ENCODE results near the gene GLT1D1.

Gene GLT1D1

GRCh38 chr12:128906485-128907137 lies 53.3 kb downstream of the GLT1D1 start:
- TF ChIP-seq GATA1 (IDR thresholded peaks at IDR 0.05; ENCODE audit: low read depth, low read length) (no peak), POLR2A (IDR thresholded peaks at IDR 0.05; ENCODE audit: low read length) (no peak)
- no peak for DNase-seq

- TF ChIP-seq GATA1 (IDR thresholded peaks at IDR 0.05; ENCODE audit: low read depth, low read length) (no peak), POLR2A (IDR thresholded peaks at IDR 0.05; ENCODE audit: low read length) (no peak)
- no peak for DNase-seq
These were observed 55.0 kb downstream of the GLT1D1 start for GRCh38 chr12:128908254-128908653.

GRCh38 chr12:128909653-128910052 lies 56.4 kb downstream of the GLT1D1 start:
- TF ChIP-seq GATA1 (IDR thresholded peaks at IDR 0.05; ENCODE audit: low read depth, low read length) = no peak
- no peak for TF ChIP-seq POLR2A (IDR thresholded peaks at IDR 0.05; ENCODE audit: low read length)
- DNase-seq = no peak

GRCh38 chr12:128910629-128911028 lies 57.4 kb downstream of the GLT1D1 start:
- TF ChIP-seq POLR2A (IDR thresholded peaks at IDR 0.05; ENCODE audit: low read length) (no peak), GATA1 (IDR thresholded peaks at IDR 0.05; ENCODE audit: low read depth, low read length) (no peak)
- DNase-seq = no peak

GRCh38 chr12:128911861-128912260 lies 58.6 kb downstream of the GLT1D1 start:
- no peak for TF ChIP-seq GATA1 (IDR thresholded peaks at IDR 0.05; ENCODE audit: low read depth, low read length)
- no peak for TF ChIP-seq POLR2A (IDR thresholded peaks at IDR 0.05; ENCODE audit: low read length)
- no peak for DNase-seq

- DNase-seq = no peak
- TF ChIP-seq POLR2A (IDR thresholded peaks at IDR 0.05; ENCODE audit: low read length) = no peak
- no peak for TF ChIP-seq GATA1 (IDR thresholded peaks at IDR 0.05; ENCODE audit: low read depth, low read length)
These were observed 61.8 kb downstream of the GLT1D1 start for GRCh38 chr12:128914908-128915563.

GRCh38 chr12:128916425-128916824 lies 63.1 kb downstream of the GLT1D1 start:
- TF ChIP-seq POLR2A (IDR thresholded peaks at IDR 0.05; ENCODE audit: low read length) = no peak
- TF ChIP-seq GATA1 (IDR thresholded peaks at IDR 0.05; ENCODE audit: low read depth, low read length) = no peak
- no peak for DNase-seq

- TF ChIP-seq POLR2A (IDR thresholded peaks at IDR 0.05; ENCODE audit: low read length) = no peak
- TF ChIP-seq GATA1 (IDR thresholded peaks at IDR 0.05; ENCODE audit: low read depth, low read length) = no peak
- no peak for DNase-seq
These were observed 65.4 kb downstream of the GLT1D1 start for GRCh38 chr12:128918481-128919260.

- no peak for TF ChIP-seq GATA1 (IDR thresholded peaks at IDR 0.05; ENCODE audit: low read depth, low read length)
- TF ChIP-seq POLR2A (IDR thresholded peaks at IDR 0.05; ENCODE audit: low read length) = no peak
- DNase-seq = no peak
These were observed 67.2 kb downstream of the GLT1D1 start for GRCh38 chr12:128920468-128920867.

- TF ChIP-seq GATA1 (IDR thresholded peaks at IDR 0.05; ENCODE audit: low read depth, low read length) = no peak
- TF ChIP-seq POLR2A (IDR thresholded peaks at IDR 0.05; ENCODE audit: low read length) = no peak
- DNase-seq = no peak
These were observed 75.1 kb downstream of the GLT1D1 start for GRCh38 chr12:128928361-128928760.

GRCh38 chr12:128929057-128929456 lies 75.8 kb downstream of the GLT1D1 start:
- TF ChIP-seq POLR2A (IDR thresholded peaks at IDR 0.05; ENCODE audit: low read length) (no peak), GATA1 (IDR thresholded peaks at IDR 0.05; ENCODE audit: low read depth, low read length) (no peak)
- no peak for DNase-seq

- TF ChIP-seq POLR2A (IDR thresholded peaks at IDR 0.05; ENCODE audit: low read length) (no peak), GATA1 (IDR thresholded peaks at IDR 0.05; ENCODE audit: low read depth, low read length) (no peak)
These were observed 77.3 kb downstream of the GLT1D1 start for GRCh38 chr12:128930606-128931005.

GRCh38 chr12:128932521-128932920 lies 79.2 kb downstream of the GLT1D1 start:
- DNase-seq = no peak
- no peak for TF ChIP-seq GATA1 (IDR thresholded peaks at IDR 0.05; ENCODE audit: low read depth, low read length)
- no peak for TF ChIP-seq POLR2A (IDR thresholded peaks at IDR 0.05; ENCODE audit: low read length)

More at GRCh38 chr12:128930606-128931005, 77.3 kb downstream of the GLT1D1 start:
- no peak for DNase-seq

- no peak for DNase-seq
- TF ChIP-seq GATA1 (IDR thresholded peaks at IDR 0.05; ENCODE audit: low read depth, low read length) = no peak
- TF ChIP-seq POLR2A (IDR thresholded peaks at IDR 0.05; ENCODE audit: low read length) = no peak
These were observed 79.8 kb downstream of the GLT1D1 start for GRCh38 chr12:128933039-128933438.

All from erythroblast (primary cell).